ENCODE measurements around the gene APLP2.

DNA sequence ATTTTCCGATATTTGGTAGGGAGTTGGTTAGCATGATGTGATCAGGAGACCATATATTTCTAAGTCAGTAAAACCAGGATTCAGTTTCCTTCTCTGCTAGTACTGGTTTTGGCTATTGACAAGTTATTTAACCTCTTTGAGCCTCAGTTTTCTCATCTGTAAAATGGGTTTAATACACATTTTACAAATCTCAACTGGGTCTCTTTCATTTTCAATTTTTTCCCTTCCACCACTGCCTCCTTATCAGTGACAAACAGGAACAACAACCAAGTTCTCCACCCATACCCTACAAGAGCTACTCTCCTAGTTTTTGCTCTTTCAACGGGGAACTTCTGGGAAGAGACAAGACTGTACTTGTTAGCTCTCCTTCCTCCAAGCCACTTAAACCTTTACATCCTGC, 6.2 kb upstream of the APLP2 start:
- no peak for TF ChIP-seq RAD21 (IDR thresholded peaks at IDR 0.05; ENCODE audit: low read length)
- TF ChIP-seq POLR2A (IDR thresholded peaks at IDR 0.05; ENCODE audit: low read depth, low read length): no peak
- TF ChIP-seq, protein P1, sequence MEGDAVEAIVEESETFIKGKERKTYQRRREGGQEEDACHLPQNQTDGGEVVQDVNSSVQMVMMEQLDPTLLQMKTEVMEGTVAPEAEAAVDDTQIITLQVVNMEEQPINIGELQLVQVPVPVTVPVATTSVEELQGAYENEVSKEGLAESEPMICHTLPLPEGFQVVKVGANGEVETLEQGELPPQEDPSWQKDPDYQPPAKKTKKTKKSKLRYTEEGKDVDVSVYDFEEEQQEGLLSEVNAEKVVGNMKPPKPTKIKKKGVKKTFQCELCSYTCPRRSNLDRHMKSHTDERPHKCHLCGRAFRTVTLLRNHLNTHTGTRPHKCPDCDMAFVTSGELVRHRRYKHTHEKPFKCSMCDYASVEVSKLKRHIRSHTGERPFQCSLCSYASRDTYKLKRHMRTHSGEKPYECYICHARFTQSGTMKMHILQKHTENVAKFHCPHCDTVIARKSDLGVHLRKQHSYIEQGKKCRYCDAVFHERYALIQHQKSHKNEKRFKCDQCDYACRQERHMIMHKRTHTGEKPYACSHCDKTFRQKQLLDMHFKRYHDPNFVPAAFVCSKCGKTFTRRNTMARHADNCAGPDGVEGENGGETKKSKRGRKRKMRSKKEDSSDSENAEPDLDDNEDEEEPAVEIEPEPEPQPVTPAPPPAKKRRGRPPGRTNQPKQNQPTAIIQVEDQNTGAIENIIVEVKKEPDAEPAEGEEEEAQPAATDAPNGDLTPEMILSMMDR (conservative IDR thresholded peaks at IDR 0.05; ENCODE audit: low read depth, low read length): no peak
- no peak for TF ChIP-seq MXI1 (IDR thresholded peaks at IDR 0.05; ENCODE audit: borderline replicate concordance, low read depth, low read length)
- no peak for TF ChIP-seq MAZ (IDR thresholded peaks at IDR 0.05; ENCODE audit: borderline replicate concordance, low read depth, low read length)
- TF ChIP-seq BHLHE40 (IDR thresholded peaks at IDR 0.05; ENCODE audit: low read depth, low read length): no peak
